LNCAP (cell line): ENCODE data around the gene CLDN6.

ENCODE experiments used
- CTCF ChIP-seq: fragments of 450-650 bp; IDR thresholded peaks from 2 replicates; pipeline ENCODE4 v1.5.1; 2017; ENCODE audit warnings: mild to moderate bottlenecking

CLDN6 gene

GRCh38 chr16:3054965-3055733, 37.2 kb upstream of the CLDN6 start:
- TF ChIP-seq CTCF = no peak

GRCh38 chr16:3051494-3051893, 33.5 kb upstream of the CLDN6 start:
- no peak for TF ChIP-seq CTCF

- no peak for TF ChIP-seq CTCF
These were observed 33.0 kb upstream of the CLDN6 start for GRCh38 chr16:3051009-3051408.

GRCh38 chr16:3050487-3050886, 32.5 kb upstream of the CLDN6 start:
- no peak for TF ChIP-seq CTCF

- no peak for TF ChIP-seq CTCF
These were observed 32.0 kb upstream of the CLDN6 start for GRCh38 chr16:3049921-3050481.

GRCh38 chr16:3047387-3047720, 29.4 kb upstream of the CLDN6 start:
- TF ChIP-seq CTCF = no peak

GRCh38 chr16:3046641-3047386, 28.8 kb upstream of the CLDN6 start:
- TF ChIP-seq CTCF = no peak
